NCI-H2227 (cell line): ENCODE measurements around the gene PRPF31.
"Not testable (repeated sequence)": the region's sequence is repeated elsewhere in the genome, so short reads cannot be mapped to it uniquely, and the experiment has no call there.

ENCODE experiments used
- DNase-seq: peaks from one replicate; lab custom pipeline; 2025; ENCODE audit not compliant: unreplicated experiment; lab: John Stamatoyannopoulos, UW

The PRPF31 gene

GRCh38 chr19:54115109-54116063 is at the start of gene PRPF31, which contains the start of gene TFPT:
Gene PRPF31, plus strand, starts transcription at chr19:54115754. Its CDS starts 2,525 bp downstream, at chr19:54118279.
Gene TFPT, minus strand, starts transcription at chr19:54115657. Its CDS starts 388 bp downstream, at chr19:54115269.
- DNase-seq, result peak; percentile 100

DNA sequence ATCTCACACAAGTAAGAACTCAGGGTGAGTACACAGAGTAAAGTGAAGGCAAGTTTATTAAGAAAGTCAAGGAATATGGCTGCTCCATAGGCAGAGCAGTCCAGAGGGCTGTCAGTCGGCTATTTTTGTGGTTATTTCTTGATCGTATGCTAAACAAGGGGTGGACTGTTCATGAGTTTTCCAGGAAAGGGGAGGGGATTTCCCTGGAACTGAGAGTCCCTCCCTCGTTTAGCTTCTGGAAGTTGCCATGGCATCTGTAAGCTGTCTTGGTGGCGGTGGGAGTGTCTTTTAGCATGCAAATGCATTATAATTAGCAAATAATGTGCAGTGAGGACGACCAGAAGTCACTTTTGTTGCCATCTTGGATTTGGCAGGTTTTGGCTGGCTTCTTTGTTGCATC is 46.1 kb upstream of the PRPF31 start:
- DNase-seq, result no peak

GRCh38 chr19:54073829-54074228 is 41.7 kb upstream of the PRPF31 start:
- DNase-seq, result no peak

DNA sequence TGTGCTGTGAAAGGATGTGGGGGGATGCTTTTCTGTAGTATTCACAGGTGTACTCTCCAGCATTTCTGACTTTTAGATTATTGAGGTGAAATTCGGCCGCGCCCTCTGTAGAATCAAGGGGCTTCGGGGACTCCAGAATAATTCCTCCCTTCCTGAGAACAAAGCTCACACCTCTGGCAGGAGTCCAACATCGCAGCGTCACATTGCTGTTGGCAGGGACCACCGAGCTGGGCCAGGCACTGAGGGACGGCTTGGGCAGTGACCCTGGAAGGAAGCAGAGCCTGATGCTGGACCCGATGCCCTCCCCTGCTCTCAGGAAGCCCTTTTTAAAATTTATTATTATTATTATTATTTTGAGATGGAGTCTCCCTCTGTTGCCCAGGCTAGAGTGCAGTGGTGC is 40.7 kb upstream of the PRPF31 start:
- DNase-seq, result no peak

GRCh38 chr19:54077334-54077733 is 38.2 kb upstream of the PRPF31 start:
- no peak for DNase-seq

GRCh38 chr19:54081032-54081431 is 34.5 kb upstream of the PRPF31 start, which contains the start of gene TARM1:
Gene TARM1, minus strand, starts transcription at chr19:54081365. Its CDS starts 25 bp downstream, at chr19:54081340.
- no peak for DNase-seq

DNA sequence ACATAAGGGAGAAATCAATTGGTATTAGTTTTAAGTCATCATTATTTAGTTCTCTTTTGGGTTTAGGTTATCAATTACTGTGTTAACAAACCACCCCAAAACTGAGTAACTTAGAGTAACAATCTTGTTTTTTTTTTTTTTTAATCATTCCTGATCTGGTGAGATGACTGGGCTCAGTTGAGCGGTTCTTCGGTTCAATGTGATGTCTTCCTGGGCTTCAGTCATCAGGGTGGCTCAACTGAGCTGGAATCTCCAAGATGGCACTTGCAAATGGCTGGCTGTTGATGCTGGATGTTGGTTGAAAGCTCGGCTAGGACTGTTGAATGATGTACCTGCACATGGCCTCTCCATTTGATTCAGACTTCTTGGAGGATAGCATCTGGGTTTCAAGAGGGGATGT is 31.1 kb upstream of the PRPF31 start:
- DNase-seq, result no peak

- no peak for DNase-seq
Measured at GRCh38 chr19:54094426-54095000, 21.0 kb upstream of the PRPF31 start.

- no peak for DNase-seq
Measured at GRCh38 chr19:54095136-54095858, 20.3 kb upstream of the PRPF31 start.

- DNase-seq, result peak; percentile 78
Measured at GRCh38 chr19:54095859-54096616, 19.5 kb upstream of the PRPF31 start.

DNA sequence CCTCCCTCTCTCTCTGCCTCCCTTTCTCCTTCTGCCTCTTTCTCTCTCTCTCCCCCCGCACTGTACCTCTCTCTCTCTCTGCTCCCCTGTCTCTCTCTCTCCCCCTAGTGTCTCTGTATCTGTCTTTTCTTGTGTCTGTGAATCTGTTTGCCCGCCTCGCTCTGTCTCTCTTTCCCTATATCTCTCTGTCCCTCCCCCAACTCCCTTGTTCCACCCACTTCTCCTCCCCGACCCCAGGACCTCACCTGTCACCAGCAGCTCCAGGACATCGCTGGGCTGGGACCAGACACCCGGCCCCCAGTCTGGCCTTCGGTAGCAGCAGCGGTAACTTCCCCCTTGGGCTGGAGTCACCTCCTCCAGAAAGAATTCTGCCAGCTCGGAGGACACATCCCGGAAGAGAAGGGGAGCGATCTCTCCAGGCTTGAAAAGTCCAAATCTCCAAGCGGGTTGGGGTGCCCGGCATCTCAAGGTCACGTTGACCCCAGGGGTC is 18.9 kb upstream of the PRPF31 start:
- no peak for DNase-seq

- DNase-seq, result no peak
Measured at GRCh38 chr19:54099190-54099902, 16.2 kb upstream of the PRPF31 start.

DNA sequence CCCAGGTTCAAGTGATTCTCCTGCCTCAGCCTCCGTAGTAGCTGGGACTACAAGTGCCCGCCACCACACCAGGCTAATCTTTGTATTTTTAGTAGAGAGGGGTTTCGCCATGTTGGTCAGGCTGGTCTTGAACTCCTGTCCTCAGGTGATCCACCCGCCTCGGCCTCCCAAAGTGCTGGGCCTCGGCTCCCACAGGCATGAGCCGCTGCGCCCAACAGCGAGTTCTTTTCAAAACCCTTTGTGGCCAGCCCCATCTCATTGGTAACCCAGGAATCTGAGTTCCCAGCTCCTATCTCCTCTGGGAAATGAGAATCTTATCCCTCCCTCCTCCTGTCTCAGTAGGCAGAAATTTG is 15.7 kb upstream of the PRPF31 start:
- not testable (repeated sequence) for DNase-seq

GRCh38 chr19:54100561-54100960 is 15.0 kb upstream of the PRPF31 start, which contains the start of gene OSCAR:
Gene OSCAR, minus strand, starts transcription at chr19:54100803. Its CDS starts 11 bp downstream, at chr19:54100792.
- DNase-seq, result no peak

DNA sequence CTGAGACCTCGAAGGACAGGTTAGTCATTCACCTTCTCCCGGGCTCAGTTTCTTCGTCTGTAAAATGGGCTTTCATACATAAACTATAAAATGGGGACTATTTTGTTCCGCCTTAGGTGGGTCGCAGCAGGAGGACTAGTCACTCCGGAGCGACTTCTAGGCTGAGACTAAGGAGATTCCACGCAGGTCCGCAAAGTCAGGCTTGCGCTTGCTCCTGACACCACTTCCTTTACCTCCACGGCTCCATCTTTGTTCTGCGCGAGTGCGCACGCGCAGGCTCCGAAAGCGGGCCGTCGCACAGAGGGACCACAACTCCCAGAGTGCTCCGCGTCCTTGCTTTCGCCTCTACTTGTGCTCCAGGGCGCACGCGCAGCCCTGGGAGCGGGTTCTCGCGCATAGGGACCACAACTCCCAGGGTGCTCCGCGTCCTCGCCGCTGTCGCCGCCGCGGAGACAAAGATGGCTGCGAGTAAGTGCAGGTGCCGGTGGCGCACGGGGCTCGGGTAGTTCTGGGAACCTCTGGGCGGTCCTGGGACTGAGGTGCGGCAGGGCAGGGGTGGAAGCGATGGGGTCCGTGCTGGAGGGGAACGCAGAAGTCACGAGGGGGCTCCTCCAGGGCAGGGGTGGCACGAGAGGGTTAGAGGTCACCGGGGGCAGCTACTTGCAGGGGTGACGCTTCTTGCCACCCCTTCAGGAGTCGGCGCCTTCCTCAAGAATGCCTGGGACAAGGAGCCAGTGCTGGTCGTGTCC is 13.0 kb upstream of the PRPF31 start, which contains the start of gene NDUFA3:
TSS of gene NDUFA3 (plus strand) at position 435 of the 749 bp plus-strand sequence. CDS start at position 459, 24 bp downstream.
- DNase-seq, result peak; percentile 100

- DNase-seq, result no peak
Measured at GRCh38 chr19:54104998-54105715, 10.4 kb upstream of the PRPF31 start.

- DNase-seq, result no peak
Measured at GRCh38 chr19:54105796-54106195, 9.8 kb upstream of the PRPF31 start.

GRCh38 chr19:54106716-54107115 is 8.8 kb upstream of the PRPF31 start:
- DNase-seq, result no peak
